Measurements from ENCODE around the gene IGFL1. TPM values are rescaled to one million over a fixed set of nuclear protein-coding genes. Genes with fewer than 3 reads are reported as not detected.
"Not testable (repeated sequence)": the region's sequence is repeated elsewhere in the genome, so short reads cannot be mapped to it uniquely, and the experiment has no call there.

IGFL1 gene
- total RNA-seq: not detected
- not detected for polyA plus RNA-seq
- long read RNA-seq, donor 1: 0 reads
- long read RNA-seq, donor 2: 0 reads
- long read RNA-seq, donor 3: 0 reads

- Histone ChIP-seq H3K27me3 (peaks cover 0 to 27% (median 8%) of the 10 kb centered on the region in 9 donors), H3K4me1 (peaks cover 0 to 8% (median 0%) of the 10 kb centered on the region in 12 donors), H3K27ac (no peak within 1 kb of the TSS), H3K36me3 (no peaks in the 10 kb centered on the region), H3K4me3 (no peak within 1 kb of the TSS), H3K9me3 (no peaks in the 10 kb centered on the region)
- no peak for TF ChIP-seq POLR2A (IDR thresholded peaks at IDR 0.05)
- no peak for TF ChIP-seq CTCF (IDR thresholded peaks at IDR 0.05)
- ATAC-seq (no peak), DNase-seq (no peak)
- intact Hi-C loops (cut with DNase I): no loop called here
- WGBS, 4 donors: 64 to 79% (median 70%) methylated on average over 6 of the region's 6 CpGs
These were observed at the start of gene IGFL1 for GRCh38 chr19:46229442-46229841. Gene IGFL1, plus strand, starts transcription at chr19:46229742. Its CDS starts 33 bp downstream, at chr19:46229775.

GRCh38 chr19:46180701-46181387, 48.7 kb upstream of the IGFL1 start:
- no peak for ATAC-seq
- no peaks in the 10 kb centered on the region for H3K36me3 ChIP-seq
- intact Hi-C loops (cut with DNase I): no loop called here
- DNase-seq: no peak
- H3K4me1 ChIP-seq: no peaks in the 10 kb centered on the region
- no peaks in the 10 kb centered on the region for H3K9me3 ChIP-seq
- H3K4me3 ChIP-seq: no peak overlapping the region
- TF ChIP-seq POLR2A (IDR thresholded peaks at IDR 0.05) (no peak), CTCF (IDR thresholded peaks at IDR 0.05) (no peak)
- peaks cover 0 to 30% (median 4%) of the 10 kb centered on the region in 9 donors for H3K27me3 ChIP-seq
- 57 to 83% (median 74%) methylated on average over 5 of the region's 5 CpGs for WGBS, 4 donors
- no peak overlapping the region for H3K27ac ChIP-seq

- intact Hi-C loops (cut with DNase I): no loop called here
- TF ChIP-seq POLR2A (IDR thresholded peaks at IDR 0.05): no peak
- no peak for TF ChIP-seq CTCF (IDR thresholded peaks at IDR 0.05)
- Histone ChIP-seq H3K4me1 (no peaks in the 10 kb centered on the region), H3K4me3 (no peak overlapping the region), H3K27ac (no peak overlapping the region), H3K9me3 (no peaks in the 10 kb centered on the region), H3K36me3 (no peaks in the 10 kb centered on the region), H3K27me3 (peaks cover 0 to 35% (median 4%) of the 10 kb centered on the region in 9 donors)
- WGBS, 4 donors: 45 to 52% (median 46%) methylated on average over 6 of the region's 6 CpGs
- DNase-seq (no peak), ATAC-seq (no peak)
These were observed 48.2 kb upstream of the IGFL1 start for GRCh38 chr19:46181388-46181779.

GRCh38 chr19:46182476-46182875, 47.1 kb upstream of the IGFL1 start:
- Histone ChIP-seq H3K27me3 (peaks cover 0 to 33% (median 4%) of the 10 kb centered on the region in 9 donors), H3K9me3 (no peaks in the 10 kb centered on the region), H3K36me3 (no peaks in the 10 kb centered on the region), H3K4me1 (no peaks in the 10 kb centered on the region), H3K4me3 (no peak overlapping the region), H3K27ac (no peak overlapping the region)
- TF ChIP-seq CTCF (IDR thresholded peaks at IDR 0.05) (no peak), POLR2A (IDR thresholded peaks at IDR 0.05) (no peak)
- WGBS, 4 donors: 81 to 88% (median 86%) methylated on average over 8 of the region's 8 CpGs
- no peak for ATAC-seq
- intact Hi-C loops (cut with DNase I): no loop called here
- no peak for DNase-seq

- WGBS, 4 donors: 78 to 81% (median 79%) methylated on average over 6 of the region's 6 CpGs
- not testable (repeated sequence) for H3K4me3 ChIP-seq, ATAC-seq, H3K9me3 ChIP-seq, H3K4me1 ChIP-seq, DNase-seq, H3K36me3 ChIP-seq, H3K27ac ChIP-seq
- H3K27me3 ChIP-seq: peaks cover 0 to 36% (median 13%) of the 10 kb centered on the region in 9 donors
- intact Hi-C loops (cut with DNase I): loop anchor here in 6 of 10 donors (5.0 kb wide), 3 partner anchors 103 to 158 kb away; no protein-coding TSS in a partner anchor
These were observed 44.5 kb upstream of the IGFL1 start for GRCh38 chr19:46184775-46185710.

All from heart left ventricle (tissue), 16 donors.